H1 (cell line): ENCODE data around the gene CGREF1. TPM values are rescaled to one million over a fixed set of nuclear protein-coding genes. Genes with fewer than 3 reads are reported as not detected.

Source experiments
- CTCF ChIA-PET: fragments of 300-600 bp; sonication (Branson Sonifier 250); formaldehyde crosslinking; loops from one replicate; lab custom pipeline; 2021; ENCODE audit not compliant: partially characterized antibody; lab: Charles Lee
- POLR2A ChIA-PET: fragments of 300-600 bp; sonication (Branson Sonifier 250); formaldehyde crosslinking; loops from one replicate; lab custom pipeline; 2021; ENCODE audit warnings: inconsistent platforms; ENCODE audit not compliant: partially characterized antibody; lab: Charles Lee
- DNase-seq, 2 experiments: peaks; one replicate each; pipeline versions ENCODE4 v3.0.0 to v3.0.0-alpha.2; 2010 to 2022; ENCODE audit warnings: low spot score in 2 of 2, low read depth in 1 of 2, mixed read lengths in 1 of 2
- FAIRE-seq: peaks from 2 replicates; lab custom pipeline; 2011; peaks lifted over from hg19 to GRCh38; lab: Jason Lieb, UNC
- H2AFZ ChIP-seq: 2 replicates; pipeline ENCODE4 v1.8.1; 2012; ENCODE audit warnings: low read length, inconsistent platforms
- H2AK5ac ChIP-seq: 2 replicates; pipeline ENCODE4 v1.6.1; 2013; ENCODE audit warnings: low read depth, low read length
- H2BK120ac ChIP-seq: replicated peaks from 2 replicates; pipeline ENCODE3; 2013; ENCODE audit warnings: low read depth, low read length, inconsistent platforms
- H2BK12ac ChIP-seq: 2 replicates; pipeline ENCODE4 v1.6.1; 2013; ENCODE audit warnings: low read depth, low read length
- H2BK15ac ChIP-seq: 2 replicates; pipeline ENCODE4 v1.6.1; 2013; ENCODE audit warnings: low read length
- H2BK20ac ChIP-seq: 2 replicates; pipeline ENCODE4 v1.6.1; 2013; ENCODE audit warnings: low read length
- H2BK5ac ChIP-seq: 2 replicates; pipeline ENCODE4 v1.6.1; 2013; ENCODE audit warnings: low read depth, low read length
- H3K14ac ChIP-seq: 2 replicates; pipeline ENCODE4 v1.6.1; 2013; ENCODE audit warnings: inconsistent platforms; ENCODE audit not compliant: insufficient read length
- H3K18ac ChIP-seq: 2 replicates; pipeline ENCODE4 v1.6.1; 2013; ENCODE audit warnings: low read length; ENCODE audit errors: extremely low read depth
- H3K23ac ChIP-seq: 2 replicates; pipeline ENCODE4 v1.6.1; 2013; ENCODE audit warnings: inconsistent platforms; ENCODE audit not compliant: insufficient read length
- H3K23me2 ChIP-seq: 2 replicates; pipeline ENCODE4 v1.6.1; 2013; ENCODE audit warnings: low read depth, low read length
- H3K27ac ChIP-seq: 2 replicates; pipeline ENCODE4 v1.6.1; 2011; ENCODE audit warnings: low read depth, low read length, inconsistent platforms
- H3K27me3 ChIP-seq, 4 experiments: replicated peaks in 1 of 4; 1 replicate in 1 of 4; 2 replicates in 3 of 4; pipeline versions ENCODE4 v1.6.1 to v1.8.1; 2011 to 2013; ENCODE audit warnings: low read length in 3 of 4, mild to moderate bottlenecking in 3 of 4, inconsistent platforms in 2 of 4, mixed read lengths in 2 of 4, moderate library complexity in 1 of 4; ENCODE audit not compliant: control insufficient read depth in 3 of 4, insufficient read depth in 3 of 4; ENCODE audit errors: extremely low read depth in 1 of 4
- H3K36me3 ChIP-seq, 4 experiments: 2 replicates each; pipeline versions ENCODE4 v1.6.1 to v1.8.1; 2011 to 2013; ENCODE audit warnings: mild to moderate bottlenecking in 4 of 4, low read length in 3 of 4, moderate library complexity in 2 of 4, control low read depth in 1 of 4, inconsistent platforms in 1 of 4; ENCODE audit not compliant: insufficient read depth in 4 of 4, control insufficient read depth in 2 of 4
- H3K4ac ChIP-seq: replicated peaks from 2 replicates; pipeline ENCODE3; 2013; ENCODE audit warnings: low read length, low read depth, mixed read lengths, inconsistent platforms; ENCODE audit not compliant: insufficient read length
- H3K4me1 ChIP-seq, 4 experiments: replicated peaks in 1 of 4; 1 replicate in 1 of 4; 2 replicates in 3 of 4; pipeline versions ENCODE4 v1.6.1 to v1.8.1; 2011 to 2013; ENCODE audit warnings: low read length in 3 of 4, inconsistent platforms in 2 of 4, mixed read lengths in 1 of 4; ENCODE audit not compliant: insufficient read depth in 4 of 4, control insufficient read depth in 3 of 4
- H3K4me2 ChIP-seq, 2 experiments: 2 replicates each; pipeline versions ENCODE4 v1.6.1 to v1.8.1; 2011 to 2013; ENCODE audit warnings: low read depth in 2 of 2, low read length in 2 of 2, control low read depth in 1 of 2, inconsistent platforms in 1 of 2, mild to moderate bottlenecking in 1 of 2; ENCODE audit not compliant: insufficient read depth in 1 of 2
- H3K4me3 ChIP-seq, 4 experiments: fragments of 200-600, 300-600 bp in 1 of 4; sonication (generic), shearing (Covaris generic), sonication (Bioruptor Twin) in 1 of 4; 2 replicates each; pipeline versions ENCODE4 v1.5.1 to v1.8.1; 2011 to 2016; ENCODE audit warnings: low read length in 4 of 4, low read depth in 3 of 4, control low read depth in 2 of 4, inconsistent platforms in 2 of 4, mild to moderate bottlenecking in 2 of 4, mixed read lengths in 1 of 4, moderate library complexity in 1 of 4; ENCODE audit not compliant: insufficient read depth in 2 of 4; ENCODE audit errors: extremely low read depth in 1 of 4
- H3K56ac ChIP-seq: replicated peaks from 2 replicates; pipeline ENCODE3; 2013; ENCODE audit warnings: low read depth, mild to moderate bottlenecking, mixed read lengths, low read length, inconsistent platforms; ENCODE audit not compliant: insufficient read length
- H3K79me1 ChIP-seq: 2 replicates; pipeline ENCODE4 v1.6.1; 2013; ENCODE audit warnings: low read depth, low read length, control low read depth
- H3K79me2 ChIP-seq, 2 experiments: 2 replicates each; pipeline versions ENCODE4 v1.6.1 to v1.8.1; 2012 to 2013; ENCODE audit warnings: low read length in 2 of 2, mild to moderate bottlenecking in 2 of 2, inconsistent platforms in 1 of 2; ENCODE audit not compliant: insufficient read depth in 2 of 2, control insufficient read depth in 1 of 2
- H3K9ac ChIP-seq, 4 experiments: replicated peaks in 1 of 4; 1 replicate in 1 of 4; 2 replicates in 3 of 4; pipeline versions ENCODE4 v1.6.1 to v1.8.1; 2011 to 2013; ENCODE audit warnings: low read depth in 3 of 4, low read length in 3 of 4, control low read depth in 2 of 4, mild to moderate bottlenecking in 2 of 4, moderate library complexity in 2 of 4, inconsistent platforms in 1 of 4; ENCODE audit errors: extremely low read depth in 1 of 4
- H3K9me3 ChIP-seq, 2 experiments: 2 replicates each; pipeline versions ENCODE4 v1.6.1 to v1.8.1; 2012 to 2013; ENCODE audit warnings: mild to moderate bottlenecking in 2 of 2, moderate library complexity in 2 of 2, control low read depth in 1 of 2, inconsistent platforms in 1 of 2, low read depth in 1 of 2, low read length in 1 of 2, mixed read lengths in 1 of 2; ENCODE audit not compliant: insufficient read depth in 2 of 2
- H4K20me1 ChIP-seq, 2 experiments: replicated peaks in 1 of 2; 2 replicates each; pipeline versions ENCODE3 to v1.8.1; 2011 to 2013; ENCODE audit warnings: inconsistent platforms in 2 of 2, low read length in 2 of 2, mild to moderate bottlenecking in 1 of 2; ENCODE audit not compliant: insufficient read depth in 2 of 2, control insufficient read depth in 1 of 2
- H4K5ac ChIP-seq: 2 replicates; pipeline ENCODE4 v1.6.1; 2013; ENCODE audit warnings: low read length, low read depth, mixed read lengths, inconsistent platforms; ENCODE audit not compliant: insufficient read length
- H4K8ac ChIP-seq: 2 replicates; pipeline ENCODE4 v1.8.0; 2013; ENCODE audit warnings: mild to moderate bottlenecking, moderate library complexity, low read length, inconsistent platforms; ENCODE audit not compliant: insufficient read depth; ENCODE audit errors: extremely low read depth
- H4K91ac ChIP-seq: replicated peaks from 2 replicates; pipeline ENCODE3; 2013; ENCODE audit warnings: low read length, mixed read lengths, inconsistent platforms; ENCODE audit not compliant: insufficient read length
- BACH1 ChIP-seq: IDR thresholded peaks from 2 replicates; pipeline ENCODE4 v1.6.1; 2012; ENCODE audit warnings: low read length, improper control_type of control experiment
- EP300 ChIP-seq, 2 experiments: IDR thresholded peaks; 1 replicate in 1 of 2; 2 replicates in 1 of 2; pipeline ENCODE4 v1.6.1; 2011 to 2012; ENCODE audit warnings: low read depth in 2 of 2, low read length in 2 of 2, mild to moderate bottlenecking in 2 of 2, borderline replicate concordance in 1 of 2, inconsistent platforms in 1 of 2, moderate library complexity in 1 of 2
- NRF1 ChIP-seq: IDR thresholded peaks from 2 replicates; pipeline ENCODE4 v1.6.1; 2011; ENCODE audit warnings: mild to moderate bottlenecking, low read depth, low read length, improper control_type of control experiment
- POLR2A ChIP-seq, 2 experiments: IDR thresholded peaks; 1 replicate in 1 of 2; 2 replicates in 1 of 2; pipeline ENCODE4 v1.6.1; 2011; ENCODE audit warnings: low read depth in 2 of 2, low read length in 2 of 2, mild to moderate bottlenecking in 2 of 2; ENCODE audit errors: control extremely low read depth in 1 of 2
- SP2 ChIP-seq: IDR thresholded peaks from 2 replicates; pipeline ENCODE4 v1.6.1; 2012; ENCODE audit warnings: mild to moderate bottlenecking, low read length, inconsistent platforms
- WGBS, 2 experiments: shearing (Covaris generic) in 1 of 2; methylation state at CpG; one replicate each; pipeline versions ENCODE4 v1.1.6 to v1.1.7; 2013 to 2015; ENCODE audit warnings: low lambda C conversion rate in 2 of 2, mixed read lengths in 2 of 2, inconsistent platforms in 1 of 2, low coverage in 1 of 2, missing lambda C conversion rate in 1 of 2; ENCODE audit not compliant: insufficient replicate concordance in 2 of 2, insufficient coverage in 1 of 2, insufficient read length in 1 of 2; ENCODE audit errors: extremely low coverage in 1 of 2, missing lambda C conversion rate in 1 of 2; 5-methylcytosine and 5-hydroxymethylcytosine counted together
- polyA plus RNA-seq, 7 experiments: library from polyadenylated mRNA; depleted of rRNA in 3 of 7; stranded (reverse) in 5 of 7; unstranded in 2 of 7; fragments of >200 nt in 5 of 7; fragments of 200-250 nt in 2 of 7; gene quantifications; 1 replicate in 5 of 7; 2 replicates in 1 of 7; 4 replicates in 1 of 7; pipeline versions ENCODE4 v1.2.1 to v1.2.3, GENCODE V29; 2011 to 2013; ENCODE audit warnings: missing spikeins in 2 of 7, mixed read lengths in 2 of 7
- total RNA-seq: library from RNA; stranded (reverse); fragmentation: NEBNext Ultra II Directional; extraction: Animal tissue kit (Norgen Biotek cat#: 25700); gene quantifications from 2 replicates; pipeline ENCODE4 v1.2.1, GENCODE V29; 2021
- TF ChIP-seq, protein P1 (sequence below): IDR thresholded peaks from 2 replicates; pipeline ENCODE4 v1.6.1; 2011; ENCODE audit warnings: low read length, improper control_type of control experiment

Gene CGREF1
- total and polyA plus RNA-seq, 2 of the 8 experiments (the other 6 are each of a cell fraction or from before 2014, with no cell fraction given), result 2.5 to 3.4 TPM

DNA sequence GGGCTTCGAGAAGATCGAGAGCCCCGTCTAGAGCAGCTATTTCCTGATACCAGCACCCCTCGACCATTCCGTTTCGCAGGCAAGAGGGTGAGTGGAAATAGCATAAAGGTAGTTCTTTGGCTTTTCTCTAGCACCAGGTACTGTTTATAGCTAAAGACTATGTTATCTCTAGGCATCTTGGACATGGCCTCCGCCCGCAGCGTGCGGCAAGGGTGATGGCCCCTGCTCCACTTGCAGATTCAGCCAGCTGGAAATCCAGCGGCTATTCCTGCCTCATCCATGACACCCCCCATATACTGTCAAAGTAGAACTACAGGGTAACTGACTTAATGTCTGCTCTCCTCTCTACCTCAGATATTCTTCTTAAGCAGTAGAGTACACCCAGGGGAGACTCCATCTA, 64.2 kb downstream of the CGREF1 start:
- no peaks in the 10 kb centered on the region; a peak in 4 of 7 replicates for H3K4me1 ChIP-seq
- no peak overlapping the region for H4K5ac ChIP-seq
- no peak overlapping the region for H3K23ac ChIP-seq
- H4K91ac ChIP-seq, result no peak overlapping the region
- no peak overlapping the region for H2BK120ac ChIP-seq
- no peak overlapping the region for H2AK5ac ChIP-seq
- H4K20me1 ChIP-seq, result peaks cover 0 to 7% of the 10 kb centered on the region in 2 experiments
- H3K9ac ChIP-seq, result no peak overlapping the region
- peaks cover 9% of the 10 kb centered on the region for H3K23me2 ChIP-seq
- H2BK15ac ChIP-seq, result no peak overlapping the region
- H2BK12ac ChIP-seq, result no peak overlapping the region
- H3K14ac ChIP-seq, result no peak overlapping the region
- POLR2A ChIA-PET, result interaction anchor here (0.5 to 19.3 kb wide), 6 partner anchors 12 to 263 kb away, joined by 3 to 441 read pairs (median 4); partner anchors contain the start of genes CGREF1, EMILIN1 and OST4
- H3K27me3 ChIP-seq, result no peaks in the 10 kb centered on the region
- no peak overlapping the region for H3K18ac ChIP-seq
- no peak overlapping the region for H3K4ac ChIP-seq
- no peak for FAIRE-seq
- no peak for DNase-seq
- no peak overlapping the region for H3K56ac ChIP-seq
- no peak overlapping the region for H3K4me2 ChIP-seq
- CTCF ChIA-PET, result interaction anchor here (0.7 to 18.3 kb wide), 9 partner anchors 10 to 132 kb away, joined by 3 to 160 read pairs (median 4); partner anchors contain the start of genes EMILIN1, KHK and OST4
- peaks cover 17 to 38% (median 25%) of the 10 kb centered on the region in 4 experiments for H3K36me3 ChIP-seq
- 98% methylated on average over 11 of the region's 11 CpGs; no CpG with 5 or more reads in 1 of the 2 experiments for WGBS, 2 experiments
- H2BK5ac ChIP-seq, result no peak overlapping the region
- H3K9me3 ChIP-seq, result no peaks in the 10 kb centered on the region
- no peak overlapping the region for H3K4me3 ChIP-seq
- H4K8ac ChIP-seq, result no peak overlapping the region
- H3K79me2 ChIP-seq, result no peaks in the 10 kb centered on the region
- H3K27ac ChIP-seq, result no peak overlapping the region
- H2BK20ac ChIP-seq, result no peak overlapping the region
- no peak overlapping the region for H2AFZ ChIP-seq
- no peaks in the 10 kb centered on the region for H3K79me1 ChIP-seq
- TF ChIP-seq, protein P1, sequence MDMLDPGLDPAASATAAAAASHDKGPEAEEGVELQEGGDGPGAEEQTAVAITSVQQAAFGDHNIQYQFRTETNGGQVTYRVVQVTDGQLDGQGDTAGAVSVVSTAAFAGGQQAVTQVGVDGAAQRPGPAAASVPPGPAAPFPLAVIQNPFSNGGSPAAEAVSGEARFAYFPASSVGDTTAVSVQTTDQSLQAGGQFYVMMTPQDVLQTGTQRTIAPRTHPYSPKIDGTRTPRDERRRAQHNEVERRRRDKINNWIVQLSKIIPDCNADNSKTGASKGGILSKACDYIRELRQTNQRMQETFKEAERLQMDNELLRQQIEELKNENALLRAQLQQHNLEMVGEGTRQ, result no peak
- no peak for TF ChIP-seq BACH1
- no peak for TF ChIP-seq SP2
- no peak for TF ChIP-seq POLR2A (IDR thresholded peaks at IDR 0.05; ENCODE audit: control extremely low read depth in 1 of 2, low read depth in 2 of 2, low read length in 2 of 2)
- TF ChIP-seq NRF1, result no peak
- no peak for TF ChIP-seq EP300 (IDR thresholded peaks at IDR 0.05; ENCODE audit: borderline replicate concordance in 1 of 2, low read depth in 2 of 2, low read length in 2 of 2)
